Aorta (tissue), 5 donors: ENCODE data around the gene ARPP21. TPM values are rescaled to one million over a fixed set of nuclear protein-coding genes. Genes with fewer than 3 reads are reported as not detected.

Experiments
- ATAC-seq: fragments of 200-7000 bp; cut with Tn5 transposase; one replicate; pipeline ENCODE4 v1.9.1; 2022; ENCODE audit warnings: moderate library complexity; ENCODE audit not compliant: low FRiP score
- DNase-seq, 2 donors: peaks; one replicate each; pipeline ENCODE4 v3.0.0-alpha.2; 2020
- H3K27ac ChIP-seq, 2 donors: one replicate each; pipeline ENCODE4 v1.5.1; 2013; ENCODE audit warnings: low read length in 2 of 2, mild to moderate bottlenecking in 2 of 2, moderate library complexity in 2 of 2, control low read depth in 1 of 2, inconsistent platforms in 1 of 2, low read depth in 1 of 2
- H3K27me3 ChIP-seq, 2 donors: one replicate each; pipeline ENCODE4 v1.6.1; 2013; ENCODE audit warnings: control low read depth in 1 of 2, low read length in 1 of 2, mild to moderate bottlenecking in 1 of 2, moderate library complexity in 1 of 2; ENCODE audit not compliant: insufficient read depth in 2 of 2, control insufficient read depth in 1 of 2
- H3K36me3 ChIP-seq, 2 donors: one replicate each; pipeline ENCODE4 v1.6.1; 2013; ENCODE audit warnings: control low read depth in 1 of 2, low read length in 1 of 2, mild to moderate bottlenecking in 1 of 2; ENCODE audit not compliant: insufficient read depth in 2 of 2, control insufficient read depth in 1 of 2
- H3K4me1 ChIP-seq, 2 donors: one replicate each; pipeline ENCODE4 v1.6.1; 2013; ENCODE audit warnings: low read length in 2 of 2, control low read depth in 1 of 2, mild to moderate bottlenecking in 1 of 2, moderate library complexity in 1 of 2; ENCODE audit not compliant: insufficient read depth in 2 of 2, control insufficient read depth in 1 of 2
- H3K4me3 ChIP-seq, 2 donors: one replicate each; pipeline ENCODE4 v1.5.1; 2013; ENCODE audit warnings: low read length in 2 of 2, control low read depth in 1 of 2, mild to moderate bottlenecking in 1 of 2
- H3K9me3 ChIP-seq: one replicate; pipeline ENCODE4 v1.6.1; 2013; ENCODE audit warnings: mild to moderate bottlenecking, low read length; ENCODE audit not compliant: control insufficient read depth
- WGBS, 2 donors: extraction: QIAGEN DNeasy Blood & Tissue Kit; methylation state at CpG; one replicate each; pipeline ENCODE4 v1.1.7; 2013; 5-methylcytosine and 5-hydroxymethylcytosine counted together
- intact Hi-C, 2 donors: fragments of 100-400 bp; cut with DNase I; formaldehyde crosslinking; loops; one replicate each; pipeline versions ENCODE4 v1.14.2 to v1.15.0; 2022
- polyA plus RNA-seq, 2 donors: library from polyadenylated mRNA; stranded (reverse); fragments of 200-250 nt; gene quantifications; one replicate each; pipeline ENCODE4 v1.2.3, GENCODE V29; 2013
- total RNA-seq, 2 donors: library from RNA; stranded (reverse); fragmentation: NEBNext Ultra II Directional; extraction: Animal tissue kit (Norgen Biotek cat#: 25700); gene quantifications; one replicate each; pipeline ENCODE4 v1.2.1, GENCODE V29; 2021
- donor health status: healthy with polysubstance abuse.
- donor health status: Bipolar disorder and iron deficiency.
- donor health status: DM: no; HTN: no; CAD: no.
- donor health status: DM: no; HTN: no; CAD: no.
- donor health status: DM: yes; HTN: yes; CAD: no.

The ARPP21 gene
- total and polyA plus RNA-seq, 4 donors = 1.8 to 9.5 (median 4.9) TPM

GRCh38 chr3:35745351-35745750, 106.0 kb downstream of the ARPP21 start:
- ATAC-seq = no peak
- H3K4me1 ChIP-seq = no peaks in the 10 kb centered on the region
- peaks cover 2% of the 10 kb centered on the region for H3K9me3 ChIP-seq
- no peak overlapping the region for H3K4me3 ChIP-seq
- no peak for DNase-seq
- peaks cover 0 to 3% of the 10 kb centered on the region in 2 donors for H3K36me3 ChIP-seq
- H3K27me3 ChIP-seq = no peaks in the 10 kb centered on the region
- H3K27ac ChIP-seq = no peak overlapping the region
- intact Hi-C loops = no loop called here
- 90 to 97% methylated on average over 1 of the region's 1 CpG for WGBS, 2 donors

GRCh38 chr3:35745802-35746484, 106.6 kb downstream of the ARPP21 start:
- WGBS, 2 donors = 95 to 99% methylated on average over 2 of the region's 2 CpGs
- intact Hi-C loops = no loop called here
- peaks cover 0 to 3% of the 10 kb centered on the region in 2 donors for H3K36me3 ChIP-seq
- no peak for DNase-seq
- peaks cover 2% of the 10 kb centered on the region for H3K9me3 ChIP-seq
- no peak overlapping the region for H3K4me3 ChIP-seq
- no peaks in the 10 kb centered on the region for H3K27me3 ChIP-seq
- no peaks in the 10 kb centered on the region for H3K4me1 ChIP-seq
- H3K27ac ChIP-seq = no peak overlapping the region
- no peak for ATAC-seq

- peaks cover 0 to 3% of the 10 kb centered on the region in 2 donors for H3K36me3 ChIP-seq
- DNase-seq (no peak), ATAC-seq (no peak)
- intact Hi-C loops = no loop called here
- H3K9me3 ChIP-seq = peaks cover 2% of the 10 kb centered on the region
- WGBS, 2 donors = 66 to 77% methylated on average over 2 of the region's 2 CpGs
- H3K27ac ChIP-seq = no peak overlapping the region
- H3K4me1 ChIP-seq = no peaks in the 10 kb centered on the region
- no peaks in the 10 kb centered on the region for H3K27me3 ChIP-seq
- H3K4me3 ChIP-seq = no peak overlapping the region
These were observed 107.2 kb downstream of the ARPP21 start for GRCh38 chr3:35746492-35746891.

- Histone ChIP-seq H3K27me3 (no peaks in the 10 kb centered on the region), H3K27ac (no peak overlapping the region), H3K4me3 (no peak overlapping the region), H3K36me3 (peaks cover 0 to 3% of the 10 kb centered on the region in 2 donors), H3K9me3 (peaks cover 2% of the 10 kb centered on the region), H3K4me1 (no peaks in the 10 kb centered on the region)
- intact Hi-C loops = no loop called here
- no peak for ATAC-seq
- DNase-seq = no peak
These were observed 108.8 kb downstream of the ARPP21 start for GRCh38 chr3:35748144-35748543.

DNA sequence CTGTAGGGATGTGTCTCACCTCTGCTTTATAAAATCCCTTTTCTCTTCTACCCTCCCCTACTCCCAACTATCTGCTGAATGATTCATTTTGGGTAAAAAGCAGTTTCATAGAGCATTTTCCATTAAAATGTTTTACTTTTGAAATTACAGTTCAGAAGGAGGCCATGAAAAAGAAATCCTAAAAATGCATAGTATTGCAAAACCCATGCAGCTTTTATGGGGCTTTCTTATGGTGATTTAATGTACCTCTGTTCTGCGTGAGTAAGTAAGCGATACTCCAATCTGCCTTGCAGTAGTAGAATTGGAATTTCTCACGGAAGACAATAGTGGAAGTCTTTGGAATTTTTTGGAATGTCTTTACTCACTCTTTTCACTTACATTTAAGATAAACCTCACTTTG, 111.9 kb downstream of the ARPP21 start:
- H3K4me3 ChIP-seq = no peak overlapping the region
- H3K9me3 ChIP-seq = no peaks in the 10 kb centered on the region
- no peak overlapping the region for H3K27ac ChIP-seq
- intact Hi-C loops = no loop called here
- H3K36me3 ChIP-seq = no peaks in the 10 kb centered on the region
- ATAC-seq = no peak
- DNase-seq = no peak
- no peaks in the 10 kb centered on the region for H3K27me3 ChIP-seq
- WGBS, 2 donors = 92 to 93% methylated on average over 3 of the region's 3 CpGs
- no peaks in the 10 kb centered on the region for H3K4me1 ChIP-seq

GRCh38 chr3:35757991-35758757, 118.8 kb downstream of the ARPP21 start:
- H3K4me3 ChIP-seq = no peak overlapping the region
- H3K27ac ChIP-seq = no peak overlapping the region
- ATAC-seq = no peak
- no peaks in the 10 kb centered on the region for H3K4me1 ChIP-seq
- 78 to 80% methylated on average over 3 of the region's 3 CpGs for WGBS, 2 donors
- no peaks in the 10 kb centered on the region for H3K9me3 ChIP-seq
- intact Hi-C loops = no loop called here
- no peak for DNase-seq
- no peaks in the 10 kb centered on the region for H3K36me3 ChIP-seq
- H3K27me3 ChIP-seq = no peaks in the 10 kb centered on the region

DNA sequence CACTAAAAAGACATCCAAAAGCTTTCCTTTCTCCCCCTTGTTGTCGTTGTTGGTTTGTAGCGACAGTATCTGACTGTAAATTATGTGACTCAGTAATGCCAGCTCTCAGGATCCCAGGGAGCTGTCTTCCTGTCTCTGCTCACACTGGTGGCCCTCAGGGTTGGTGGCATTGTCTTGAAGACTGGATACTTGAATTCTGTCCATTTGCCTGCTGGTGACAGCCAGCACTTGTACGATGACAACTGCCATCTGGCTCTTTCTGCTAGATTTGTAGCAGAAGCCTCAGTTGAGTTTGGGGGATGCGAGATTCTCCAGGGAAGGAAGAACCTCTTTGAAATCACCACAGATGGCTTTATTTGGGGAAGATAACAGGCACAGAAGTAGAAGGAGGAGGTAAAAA, 120.8 kb downstream of the ARPP21 start:
- DNase-seq (no peak), ATAC-seq (no peak)
- no peak overlapping the region for H3K27ac ChIP-seq
- intact Hi-C loops = no loop called here
- no peaks in the 10 kb centered on the region for H3K9me3 ChIP-seq
- no peaks in the 10 kb centered on the region for H3K27me3 ChIP-seq
- H3K4me1 ChIP-seq = no peaks in the 10 kb centered on the region
- H3K4me3 ChIP-seq = no peak overlapping the region
- 57 to 61% methylated on average over 4 of the region's 4 CpGs for WGBS, 2 donors
- no peaks in the 10 kb centered on the region for H3K36me3 ChIP-seq

- H3K4me1 ChIP-seq = no peaks in the 10 kb centered on the region
- ATAC-seq (no peak), DNase-seq (no peak)
- H3K4me3 ChIP-seq = no peak overlapping the region
- H3K9me3 ChIP-seq = no peaks in the 10 kb centered on the region
- 82 to 87% methylated on average over 1 of the region's 1 CpG for WGBS, 2 donors
- intact Hi-C loops = no loop called here
- H3K36me3 ChIP-seq = no peaks in the 10 kb centered on the region
- no peaks in the 10 kb centered on the region for H3K27me3 ChIP-seq
- H3K27ac ChIP-seq = no peak overlapping the region
These were observed 122.0 kb downstream of the ARPP21 start for GRCh38 chr3:35761311-35761710.
